ENCODE results near the gene NMNAT2. TPM values are rescaled to one million over a fixed set of nuclear protein-coding genes. Genes with fewer than 3 reads are reported as not detected.

The NMNAT2 gene
- total RNA-seq, 1 experiment from 2014 or later = not detected

DNA sequence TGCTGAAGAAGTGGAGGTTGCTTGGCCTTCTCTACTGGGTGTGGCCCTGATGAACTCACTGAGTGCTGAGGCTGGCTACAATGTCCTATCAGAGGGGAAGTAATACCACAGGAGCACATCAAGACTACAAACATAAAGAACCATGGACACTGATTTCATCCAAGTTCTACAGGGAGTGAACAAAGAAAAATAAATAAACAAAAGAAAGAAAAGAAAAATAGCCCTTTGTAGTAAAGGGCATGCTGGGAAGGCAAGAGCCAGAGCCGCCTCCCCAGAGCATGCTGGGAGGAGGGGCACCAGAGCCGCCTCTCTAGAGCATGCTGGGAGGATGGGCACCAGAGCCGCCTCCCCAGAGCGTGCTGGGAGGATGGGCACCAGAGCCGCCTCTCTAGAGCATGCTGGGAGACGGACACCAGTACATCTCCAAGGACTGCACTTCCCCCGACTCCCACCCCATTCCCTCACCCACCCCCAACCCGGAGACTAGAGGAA, 166.2 kb downstream of the NMNAT2 start:
- no peaks in the 10 kb centered on the region for H3K36me3 ChIP-seq (ENCODE audit: control insufficient read depth in 1 of 2, insufficient read depth in 2 of 2, low read length in 2 of 2)
- CTCF ChIA-PET = no interaction called here
- no peaks in the 10 kb centered on the region for H3K27me3 ChIP-seq (ENCODE audit: insufficient read depth, low read length)
- H3K9me2 ChIP-seq (ENCODE audit: insufficient read depth) = no peaks in the 10 kb centered on the region
- H3K27ac ChIP-seq (ENCODE audit: low read depth, low read length) = no peak overlapping the region
- ATAC-seq (peak; percentile 59), DNase-seq (ENCODE audit: low read depth, low spot score) (no peak)
- TF ChIP-seq, protein P1, sequence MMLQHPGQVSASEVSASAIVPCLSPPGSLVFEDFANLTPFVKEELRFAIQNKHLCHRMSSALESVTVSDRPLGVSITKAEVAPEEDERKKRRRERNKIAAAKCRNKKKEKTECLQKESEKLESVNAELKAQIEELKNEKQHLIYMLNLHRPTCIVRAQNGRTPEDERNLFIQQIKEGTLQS (IDR thresholded peaks at IDR 0.05) = no peak
- TF ChIP-seq SIN3A (IDR thresholded peaks at IDR 0.05; ENCODE audit: low read depth) (no peak), TCF7L2 (IDR thresholded peaks at IDR 0.05; ENCODE audit: borderline replicate concordance, extremely low read depth, insufficient read depth, insufficient read length) (no peak), EZH2phosphoT487 (IDR thresholded peaks at IDR 0.05; ENCODE audit: borderline replicate concordance) (no peak)
- peaks cover 0 to 3% of the 10 kb centered on the region in 2 experiments; a peak in 1 of 4 replicates for H3K4me1 ChIP-seq (ENCODE audit: control insufficient read depth in 1 of 2, insufficient read depth in 2 of 2, low read length in 2 of 2)
- H3K79me2 ChIP-seq (ENCODE audit: insufficient read depth, low read length) = no peaks in the 10 kb centered on the region
- no peak overlapping the region for H3K4me3 ChIP-seq (replicated peaks in 1 of 2; ENCODE audit: low read depth in 1 of 2, low read length in 2 of 2)
- intact Hi-C loops (cut with micrococcal nuclease) = no loop called here
- RAD21 ChIA-PET (ENCODE audit: low non-redundant PET in 1 of 2, low total read pairs in 2 of 2, uncharacterized antibody in 2 of 2, unreplicated experiment in 2 of 2) = no interaction called here
- H2AFZ ChIP-seq (ENCODE audit: low read depth, low read length, poor library complexity, severe bottlenecking) = no peak overlapping the region
- peaks cover 0 to 4% of the 10 kb centered on the region in 2 experiments; a peak in 1 of 4 replicates for H3K9me3 ChIP-seq (ENCODE audit: control insufficient read depth in 1 of 2, insufficient read depth in 1 of 2, low read depth in 1 of 2, low read length in 2 of 2)
- no peaks in the 10 kb centered on the region for H4K20me1 ChIP-seq (ENCODE audit: insufficient read depth)
- no peak overlapping the region for H3K4me2 ChIP-seq (ENCODE audit: low read length)
- no TSS peak for BruUV-seq (replicated peaks)
- H3K9ac ChIP-seq (ENCODE audit: low read length) = no peak overlapping the region
- POLR2A ChIA-PET = no interaction called here

DNA sequence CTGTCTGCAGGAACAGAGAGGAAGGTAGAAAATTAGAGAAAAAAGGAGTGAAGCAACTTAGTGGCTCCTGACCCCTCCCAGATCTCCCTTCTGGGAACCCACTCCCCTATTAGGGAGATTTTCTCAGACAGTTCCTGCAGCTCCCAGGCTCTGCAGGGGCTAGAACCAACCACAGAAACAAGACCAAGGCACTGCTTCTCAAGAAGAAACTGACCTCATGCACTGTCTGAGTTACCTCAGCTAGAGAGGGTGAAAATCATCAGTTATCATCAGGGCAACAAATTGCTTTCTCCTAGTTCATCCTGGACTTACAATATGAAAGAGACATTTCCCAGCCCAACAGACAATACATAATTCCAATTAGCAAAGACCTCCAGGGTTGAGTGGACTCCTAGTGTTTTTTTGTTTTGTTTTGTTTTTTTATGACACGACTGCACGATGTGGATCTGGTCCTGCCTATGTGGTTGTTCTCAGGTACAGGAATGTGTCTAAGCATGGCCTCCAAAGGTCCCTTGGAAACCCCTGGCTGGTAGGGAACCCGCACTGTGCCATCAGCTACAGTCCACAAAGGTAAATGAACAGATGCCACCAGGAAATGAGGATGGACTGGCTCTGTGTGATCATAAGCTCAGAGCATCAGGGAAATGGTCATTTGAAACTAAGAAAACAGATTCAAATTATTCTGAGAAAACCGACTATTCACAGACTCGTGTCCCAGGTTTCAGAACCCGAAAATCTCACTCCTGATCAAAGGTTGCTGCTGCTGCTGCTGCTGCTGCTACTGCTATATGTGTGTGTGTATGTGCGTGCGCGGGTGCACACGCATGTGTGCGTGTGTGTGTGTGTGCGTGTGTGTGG, 166.8 kb downstream of the NMNAT2 start:
- no peak overlapping the region for H2AFZ ChIP-seq (ENCODE audit: low read depth, low read length, poor library complexity, severe bottlenecking)
- ATAC-seq (no peak), DNase-seq (ENCODE audit: low read depth, low spot score) (no peak)
- ChIA-PET RAD21 (ENCODE audit: low non-redundant PET in 1 of 2, low total read pairs in 2 of 2, uncharacterized antibody in 2 of 2, unreplicated experiment in 2 of 2) (no interaction called here), POLR2A (no interaction called here), CTCF (no interaction called here)
- no peak overlapping the region for H3K9ac ChIP-seq (ENCODE audit: low read length)
- H3K4me3 ChIP-seq (replicated peaks in 1 of 2; ENCODE audit: low read depth in 1 of 2, low read length in 2 of 2) = no peak overlapping the region
- H3K27ac ChIP-seq (ENCODE audit: low read depth, low read length) = no peak overlapping the region
- H3K9me2 ChIP-seq (ENCODE audit: insufficient read depth) = no peaks in the 10 kb centered on the region
- peaks cover 0 to 4% of the 10 kb centered on the region in 2 experiments; a peak in 1 of 4 replicates for H3K9me3 ChIP-seq (ENCODE audit: control insufficient read depth in 1 of 2, insufficient read depth in 1 of 2, low read depth in 1 of 2, low read length in 2 of 2)
- TF ChIP-seq YY1 (IDR thresholded peaks at IDR 0.05; ENCODE audit: extremely low read depth, insufficient replicate concordance, low read depth, low read length) (no peak), TCF7L2 (IDR thresholded peaks at IDR 0.05; ENCODE audit: borderline replicate concordance, extremely low read depth, insufficient read depth, insufficient read length) (no peak), CEBPB (IDR thresholded peaks at IDR 0.05; ENCODE audit: low read depth) (no peak), SIN3A (IDR thresholded peaks at IDR 0.05; ENCODE audit: low read depth) (no peak), POLR2A (IDR thresholded peaks at IDR 0.05; ENCODE audit: borderline replicate concordance, extremely low read depth, insufficient read depth, insufficient read length) (no peak), JUND (IDR thresholded peaks at IDR 0.05) (no peak), SP1 (IDR thresholded peaks at IDR 0.05; ENCODE audit: low read depth) (no peak), ZFX (IDR thresholded peaks at IDR 0.05) (no peak), CBX3 (IDR thresholded peaks at IDR 0.05; ENCODE audit: low read depth) (no peak), FOSL1 (IDR thresholded peaks at IDR 0.05; ENCODE audit: low read depth) (no peak), ELF1 (IDR thresholded peaks at IDR 0.05; ENCODE audit: borderline replicate concordance, low read depth) (no peak), EZH2 (IDR thresholded peaks at IDR 0.05) (no peak)
- TF ChIP-seq, protein P2, sequence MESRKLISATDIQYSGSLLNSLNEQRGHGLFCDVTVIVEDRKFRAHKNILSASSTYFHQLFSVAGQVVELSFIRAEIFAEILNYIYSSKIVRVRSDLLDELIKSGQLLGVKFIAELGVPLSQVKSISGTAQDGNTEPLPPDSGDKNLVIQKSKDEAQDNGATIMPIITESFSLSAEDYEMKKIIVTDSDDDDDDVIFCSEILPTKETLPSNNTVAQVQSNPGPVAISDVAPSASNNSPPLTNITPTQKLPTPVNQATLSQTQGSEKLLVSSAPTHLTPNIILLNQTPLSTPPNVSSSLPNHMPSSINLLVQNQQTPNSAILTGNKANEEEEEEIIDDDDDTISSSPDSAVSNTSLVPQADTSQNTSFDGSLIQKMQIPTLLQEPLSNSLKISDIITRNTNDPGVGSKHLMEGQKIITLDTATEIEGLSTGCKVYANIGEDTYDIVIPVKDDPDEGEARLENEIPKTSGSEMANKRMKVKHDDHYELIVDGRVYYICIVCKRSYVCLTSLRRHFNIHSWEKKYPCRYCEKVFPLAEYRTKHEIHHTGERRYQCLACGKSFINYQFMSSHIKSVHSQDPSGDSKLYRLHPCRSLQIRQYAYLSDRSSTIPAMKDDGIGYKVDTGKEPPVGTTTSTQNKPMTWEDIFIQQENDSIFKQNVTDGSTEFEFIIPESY (IDR thresholded peaks at IDR 0.05; ENCODE audit: extremely low read depth, insufficient replicate concordance, low read length) = no peak
- TF ChIP-seq, protein P3, sequence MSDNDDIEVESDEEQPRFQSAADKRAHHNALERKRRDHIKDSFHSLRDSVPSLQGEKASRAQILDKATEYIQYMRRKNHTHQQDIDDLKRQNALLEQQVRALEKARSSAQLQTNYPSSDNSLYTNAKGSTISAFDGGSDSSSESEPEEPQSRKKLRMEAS (IDR thresholded peaks at IDR 0.05) = no peak
- peaks cover 0 to 3% of the 10 kb centered on the region in 2 experiments; a peak in 1 of 4 replicates for H3K4me1 ChIP-seq (ENCODE audit: control insufficient read depth in 1 of 2, insufficient read depth in 2 of 2, low read length in 2 of 2)
- H3K36me3 ChIP-seq (ENCODE audit: control insufficient read depth in 1 of 2, insufficient read depth in 2 of 2, low read length in 2 of 2) = no peaks in the 10 kb centered on the region
- no TSS peak for BruUV-seq (replicated peaks)
- intact Hi-C loops (cut with micrococcal nuclease) = no loop called here
- no peaks in the 10 kb centered on the region for H3K27me3 ChIP-seq (ENCODE audit: insufficient read depth, low read length)
- H3K4me2 ChIP-seq (ENCODE audit: low read length) = no peak overlapping the region
- H4K20me1 ChIP-seq (ENCODE audit: insufficient read depth) = no peaks in the 10 kb centered on the region
- H3K79me2 ChIP-seq (ENCODE audit: insufficient read depth, low read length) = no peaks in the 10 kb centered on the region

All from HCT116 (cell line).